H9 (cell line): Measurements from ENCODE around the gene CYP24A1. TPM values are rescaled to one million over a fixed set of nuclear protein-coding genes. Genes with fewer than 3 reads are reported as not detected.

Source experiments
- DNase-seq: peaks from one replicate; pipeline ENCODE4 v3.0.0-alpha.2; 2017
- H2AFZ ChIP-seq: one replicate; pipeline ENCODE4 v1.6.1; 2013; ENCODE audit warnings: mild to moderate bottlenecking, low read length, control low read depth, moderate library complexity
- H2AK5ac ChIP-seq: 2 replicates; pipeline ENCODE4 v1.6.1; 2013; ENCODE audit warnings: low read length, control low read depth, mixed read lengths; ENCODE audit not compliant: insufficient read length
- H2BK120ac ChIP-seq: one replicate; pipeline ENCODE4 v1.6.1; 2013; ENCODE audit warnings: low read depth, mild to moderate bottlenecking, low read length, control low read depth, inconsistent platforms; ENCODE audit not compliant: poor library complexity, severe bottlenecking
- H2BK12ac ChIP-seq: 2 replicates; pipeline ENCODE4 v1.6.1; 2013; ENCODE audit warnings: low read length, control low read depth, mixed read lengths, low read depth; ENCODE audit not compliant: insufficient read length
- H2BK15ac ChIP-seq: 2 replicates; pipeline ENCODE4 v1.6.1; 2013; ENCODE audit warnings: low read depth, low read length, control low read depth
- H2BK20ac ChIP-seq: one replicate; pipeline ENCODE4 v1.6.1; 2013; ENCODE audit warnings: low read depth, mild to moderate bottlenecking, low read length, control low read depth, inconsistent platforms; ENCODE audit not compliant: poor library complexity, severe bottlenecking
- H2BK5ac ChIP-seq: 2 replicates; pipeline ENCODE4 v1.6.1; 2013; ENCODE audit warnings: low read length, control low read depth, mixed read lengths; ENCODE audit not compliant: insufficient read length
- H3K14ac ChIP-seq: 2 replicates; pipeline ENCODE4 v1.6.1; 2013; ENCODE audit warnings: low read length, control low read depth; ENCODE audit not compliant: insufficient read depth
- H3K18ac ChIP-seq: 2 replicates; pipeline ENCODE4 v1.6.1; 2013; ENCODE audit warnings: low read depth, mild to moderate bottlenecking, mixed read lengths, low read length, control low read depth; ENCODE audit not compliant: insufficient read length
- H3K23ac ChIP-seq: 2 replicates; pipeline ENCODE4 v1.6.1; 2013; ENCODE audit warnings: low read length, control low read depth, mixed read lengths, low read depth; ENCODE audit not compliant: insufficient read length
- H3K23me2 ChIP-seq: 2 replicates; pipeline ENCODE4 v1.6.1; 2013; ENCODE audit warnings: low read depth, mild to moderate bottlenecking, mixed read lengths, low read length, control low read depth; ENCODE audit not compliant: insufficient read length, poor library complexity, severe bottlenecking
- H3K27ac ChIP-seq: 2 replicates; pipeline ENCODE4 v1.5.1; 2013; ENCODE audit warnings: low read length, control low read depth, mixed read lengths, low read depth; ENCODE audit not compliant: insufficient read length
- H3K27me3 ChIP-seq: 2 replicates; pipeline ENCODE4 v1.6.1; 2013; ENCODE audit warnings: low read length, control low read depth, inconsistent platforms; ENCODE audit not compliant: insufficient read depth
- H3K4ac ChIP-seq: 2 replicates; pipeline ENCODE4 v1.6.1; 2013; ENCODE audit warnings: low read depth, mild to moderate bottlenecking, control low read depth, inconsistent platforms, low read length, moderate library complexity
- H3K4me1 ChIP-seq: 2 replicates; pipeline ENCODE4 v1.6.1; 2013; ENCODE audit warnings: low read length, control low read depth, inconsistent platforms; ENCODE audit not compliant: insufficient read depth
- H3K4me2 ChIP-seq: 2 replicates; pipeline ENCODE4 v1.6.1; 2013; ENCODE audit warnings: low read length, control low read depth, mixed read lengths; ENCODE audit not compliant: insufficient read length, insufficient read depth
- H3K56ac ChIP-seq: 2 replicates; pipeline ENCODE4 v1.6.1; 2013; ENCODE audit warnings: low read depth, mild to moderate bottlenecking, mixed read lengths, low read length, control low read depth; ENCODE audit not compliant: insufficient read length
- H3K79me1 ChIP-seq: 2 replicates; pipeline ENCODE4 v1.6.1; 2013; ENCODE audit warnings: low read depth, mild to moderate bottlenecking, moderate library complexity, low read length, control low read depth, inconsistent platforms; ENCODE audit not compliant: insufficient read depth, poor library complexity, severe bottlenecking
- H3K79me2 ChIP-seq: 2 replicates; pipeline ENCODE4 v1.6.1; 2013; ENCODE audit warnings: low read length, control low read depth, inconsistent platforms; ENCODE audit not compliant: insufficient read depth
- H3K9ac ChIP-seq: 2 replicates; pipeline ENCODE4 v1.6.1; 2013; ENCODE audit warnings: low read length, control low read depth, mixed read lengths; ENCODE audit not compliant: insufficient read length; ENCODE audit errors: extremely low read depth
- H3K9me3 ChIP-seq: one replicate; pipeline ENCODE4 v1.6.1; 2013; ENCODE audit warnings: low read depth, low read length, inconsistent platforms; ENCODE audit not compliant: control insufficient read depth
- H3T11ph ChIP-seq: one replicate; pipeline ENCODE4 v1.6.1; 2013; ENCODE audit warnings: mild to moderate bottlenecking, low read length, control low read depth, inconsistent platforms
- H4K20me1 ChIP-seq: one replicate; pipeline ENCODE4 v1.6.1; 2013; ENCODE audit not compliant: control insufficient read depth, insufficient read length, insufficient read depth
- H4K5ac ChIP-seq: 2 replicates; pipeline ENCODE4 v1.6.1; 2013; ENCODE audit warnings: low read depth, mild to moderate bottlenecking, mixed read lengths, low read length, control low read depth; ENCODE audit not compliant: insufficient read length
- H4K8ac ChIP-seq: replicated peaks from 2 replicates; pipeline ENCODE4 v1.6.1; 2013; ENCODE audit warnings: low read length, control low read depth, mixed read lengths, low read depth; ENCODE audit not compliant: insufficient read length
- H4K91ac ChIP-seq: 2 replicates; pipeline ENCODE4 v1.6.1; 2013; ENCODE audit warnings: low read depth, mild to moderate bottlenecking, moderate library complexity, mixed read lengths, low read length, control low read depth; ENCODE audit not compliant: insufficient read length
- H3K27ac Mint-ChIP-seq, 3 experiments: 2 replicates in 2 of 3; 3 replicates in 1 of 3; pipeline ENCODE4 v1.8.0; 2020 to 2021; ENCODE audit warnings: mixed read lengths in 3 of 3, mild to moderate bottlenecking in 1 of 3, moderate library complexity in 1 of 3
- H3K27me3 Mint-ChIP-seq: 2 replicates; pipeline ENCODE4 v1.8.0; 2021; ENCODE audit warnings: low read depth, mild to moderate bottlenecking, moderate library complexity, mixed read lengths
- H3K36me3 Mint-ChIP-seq, 3 experiments: 2 replicates in 2 of 3; 3 replicates in 1 of 3; pipeline ENCODE4 v1.8.0; 2020 to 2021; ENCODE audit warnings: low read depth in 3 of 3, mixed read lengths in 3 of 3; ENCODE audit not compliant: insufficient read depth in 1 of 3
- H3K4me1 Mint-ChIP-seq, 2 experiments: 2 replicates each; pipeline ENCODE4 v1.8.0; 2020; ENCODE audit warnings: mixed read lengths in 2 of 2
- H3K4me3 Mint-ChIP-seq, 2 experiments: 2 replicates in 1 of 2; 3 replicates in 1 of 2; pipeline ENCODE4 v1.8.0; 2020 to 2021; ENCODE audit warnings: mild to moderate bottlenecking in 2 of 2, mixed read lengths in 2 of 2, moderate library complexity in 1 of 2
- H3K9me3 Mint-ChIP-seq, 2 experiments: 2 replicates in 1 of 2; 3 replicates in 1 of 2; pipeline ENCODE4 v1.8.0; 2020; ENCODE audit warnings: mild to moderate bottlenecking in 2 of 2, mixed read lengths in 2 of 2, moderate library complexity in 1 of 2
- WGBS: extraction: QIAGEN DNeasy Blood & Tissue Kit; methylation state at CpG from one replicate; pipeline ENCODE4 v1.1.7; 2013; ENCODE audit warnings: missing lambda C conversion rate, low lambda C conversion rate, mixed read lengths; ENCODE audit not compliant: insufficient read length; ENCODE audit errors: extremely low coverage; 5-methylcytosine and 5-hydroxymethylcytosine counted together
- total RNA-seq: library from RNA; stranded (reverse); gene quantifications from 2 replicates; pipeline ENCODE4 v1.2.1, GENCODE V29; 2021
- TF ChIP-seq, protein P1 (sequence below): fragments of 200-600 bp; sonication (generic); conservative IDR thresholded peaks from 3 replicates; pipeline ENCODE4 v1.8.0; 2021; ENCODE audit warnings: antibody characterized with exemption, mild to moderate bottlenecking

CYP24A1 gene
- total RNA-seq, 1 experiment from 2014 or later, result not detected

DNA sequence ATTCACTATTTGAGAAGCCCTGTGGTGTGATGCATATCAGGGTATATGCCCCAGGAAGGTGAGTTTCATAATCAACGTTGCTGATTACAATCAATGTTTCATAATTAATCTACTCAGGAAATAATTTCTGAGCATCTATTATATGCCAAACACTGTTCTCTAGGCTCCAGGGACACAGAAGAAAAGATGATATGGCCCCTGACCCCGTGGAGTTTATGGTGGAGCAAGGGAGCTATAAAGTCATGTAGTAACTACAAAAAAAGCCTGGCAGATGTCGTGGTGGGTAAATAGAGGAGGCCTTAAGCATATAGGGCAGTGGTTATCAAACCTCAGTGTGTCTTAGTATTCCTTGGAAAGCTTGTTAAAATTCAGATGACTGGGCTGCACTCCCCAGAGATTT, 63.3 kb downstream of the CYP24A1 start:
- H3K23ac ChIP-seq, result no peak overlapping the region
- no CpG with 5 or more reads among the region's 3 CpGs for whole genome bisulfite sequencing
- no peaks in the 10 kb centered on the region for H3K79me1 ChIP-seq
- H4K20me1 ChIP-seq, result no peaks in the 10 kb centered on the region
- no peaks in the 10 kb centered on the region; a peak in 1 of 5 replicates for H3K9me3 Mint-ChIP-seq
- H3K18ac ChIP-seq, result no peak overlapping the region
- H2BK12ac ChIP-seq, result no peak overlapping the region
- no peak overlapping the region for H3K4me2 ChIP-seq
- TF ChIP-seq, protein P1, sequence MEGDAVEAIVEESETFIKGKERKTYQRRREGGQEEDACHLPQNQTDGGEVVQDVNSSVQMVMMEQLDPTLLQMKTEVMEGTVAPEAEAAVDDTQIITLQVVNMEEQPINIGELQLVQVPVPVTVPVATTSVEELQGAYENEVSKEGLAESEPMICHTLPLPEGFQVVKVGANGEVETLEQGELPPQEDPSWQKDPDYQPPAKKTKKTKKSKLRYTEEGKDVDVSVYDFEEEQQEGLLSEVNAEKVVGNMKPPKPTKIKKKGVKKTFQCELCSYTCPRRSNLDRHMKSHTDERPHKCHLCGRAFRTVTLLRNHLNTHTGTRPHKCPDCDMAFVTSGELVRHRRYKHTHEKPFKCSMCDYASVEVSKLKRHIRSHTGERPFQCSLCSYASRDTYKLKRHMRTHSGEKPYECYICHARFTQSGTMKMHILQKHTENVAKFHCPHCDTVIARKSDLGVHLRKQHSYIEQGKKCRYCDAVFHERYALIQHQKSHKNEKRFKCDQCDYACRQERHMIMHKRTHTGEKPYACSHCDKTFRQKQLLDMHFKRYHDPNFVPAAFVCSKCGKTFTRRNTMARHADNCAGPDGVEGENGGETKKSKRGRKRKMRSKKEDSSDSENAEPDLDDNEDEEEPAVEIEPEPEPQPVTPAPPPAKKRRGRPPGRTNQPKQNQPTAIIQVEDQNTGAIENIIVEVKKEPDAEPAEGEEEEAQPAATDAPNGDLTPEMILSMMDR, result no peak
- no peak overlapping the region for H3T11ph ChIP-seq
- H3K4ac ChIP-seq, result no peak overlapping the region
- H3K27me3 ChIP-seq, result no peaks in the 10 kb centered on the region
- no peak overlapping the region for H2AFZ ChIP-seq
- no peaks in the 10 kb centered on the region; the same call in 1 of the 2 replicates for H3K27me3 Mint-ChIP-seq
- H3K79me2 ChIP-seq, result no peaks in the 10 kb centered on the region
- H3K4me3 Mint-ChIP-seq, result no peak overlapping the region
- peaks cover 3 to 5% of the 10 kb centered on the region in 2 experiments for H3K4me1 Mint-ChIP-seq
- no peak overlapping the region for H2BK5ac ChIP-seq
- no peaks in the 10 kb centered on the region for H3K36me3 Mint-ChIP-seq
- H4K8ac ChIP-seq, result no peak overlapping the region
- H3K27ac Mint-ChIP-seq, result no peak overlapping the region
- no peak overlapping the region for H4K91ac ChIP-seq
- H3K4me1 ChIP-seq, result no peaks in the 10 kb centered on the region; the same call in 1 of the 2 replicates
- H3K27ac ChIP-seq, result no peak overlapping the region
- no peak overlapping the region for H2BK120ac ChIP-seq
- no peak overlapping the region for H3K56ac ChIP-seq
- no peak overlapping the region for H4K5ac ChIP-seq
- no peak overlapping the region for H2BK15ac ChIP-seq
- H3K23me2 ChIP-seq, result no peaks in the 10 kb centered on the region
- H3K14ac ChIP-seq, result no peak overlapping the region
- no peak overlapping the region for H2BK20ac ChIP-seq
- DNase-seq, result no peak
- no peak overlapping the region for H2AK5ac ChIP-seq
- no peak overlapping the region for H3K9ac ChIP-seq
- no peaks in the 10 kb centered on the region for H3K9me3 ChIP-seq
